ENCODE measurements around the gene ATP8A2.
A peak's percentile ranks its signal among the peaks of the same experiment; 100 is the strongest.
"Not testable (repeated sequence)": the region's sequence is repeated elsewhere in the genome, so short reads cannot be mapped to it uniquely, and the experiment has no call there.

ATP8A2 gene

DNA sequence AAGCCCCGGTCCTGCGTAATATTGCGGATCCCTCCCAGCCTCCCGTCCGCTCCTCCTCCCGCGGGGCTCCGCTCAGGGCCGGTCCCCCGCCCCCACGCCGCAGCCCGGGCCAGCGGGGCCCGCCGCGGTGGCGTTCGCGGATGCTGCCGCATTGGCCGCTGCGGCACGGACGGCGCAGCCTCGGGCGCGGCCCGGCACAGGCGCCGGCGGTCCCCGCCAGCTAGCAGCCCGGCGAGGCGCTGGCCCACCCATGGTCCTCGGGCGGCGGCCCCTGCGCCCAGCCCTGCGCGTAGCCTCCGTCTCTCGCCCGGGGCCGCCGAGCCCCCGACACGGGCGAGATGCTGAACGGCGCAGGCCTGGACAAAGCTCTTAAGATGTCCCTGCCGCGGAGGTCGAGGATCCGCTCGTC lies at the start of gene ATP8A2:
Gene ATP8A2, plus strand, starts transcription at position 100 of the 409 bp plus-strand sequence. Its CDS starts 239 bp downstream, at position 339.
- DNase-seq (ENCODE audit: low spot score): no peak

DNA sequence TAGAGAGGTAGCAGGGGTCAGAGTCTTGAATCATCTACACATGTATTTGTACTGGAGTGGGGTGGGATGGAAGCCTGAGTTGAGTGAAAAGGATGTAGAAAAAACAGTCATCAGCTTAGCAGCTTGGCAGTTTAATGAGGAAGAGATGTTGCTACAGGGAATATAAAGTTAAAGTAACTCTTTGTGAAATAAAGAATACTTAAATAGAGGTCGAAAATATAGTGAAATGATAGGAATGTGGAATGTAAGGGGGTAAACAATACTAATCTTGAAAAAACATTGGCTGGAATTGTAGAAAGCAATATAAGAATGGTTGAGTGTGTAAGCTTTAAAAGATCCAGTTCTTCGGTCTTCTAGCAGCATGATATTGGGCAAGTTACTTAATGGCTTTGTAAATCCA lies 47.7 kb upstream of the ATP8A2 start:
- DNase-seq (ENCODE audit: low spot score): no peak

DNA sequence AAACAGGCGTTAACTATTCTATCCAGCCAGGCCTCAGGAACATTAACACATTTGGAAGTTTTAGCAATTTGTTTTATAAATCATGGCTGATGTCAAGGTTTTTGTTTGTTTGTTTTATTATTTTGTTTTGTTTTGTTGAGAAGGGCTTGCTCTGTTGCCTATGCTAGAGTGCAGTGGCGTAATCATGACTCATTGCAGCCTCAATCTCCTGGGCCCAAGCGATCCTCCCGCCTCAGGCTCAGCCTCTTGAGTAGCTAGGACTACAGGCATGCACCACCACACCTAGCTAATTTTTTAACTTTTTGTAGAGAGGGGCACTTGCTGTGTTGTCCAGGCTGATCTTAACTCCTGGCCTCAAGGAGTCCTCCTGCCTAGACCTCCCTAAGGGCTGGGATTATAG lies 42.1 kb upstream of the ATP8A2 start:
- no peak for DNase-seq (ENCODE audit: low spot score)

DNA sequence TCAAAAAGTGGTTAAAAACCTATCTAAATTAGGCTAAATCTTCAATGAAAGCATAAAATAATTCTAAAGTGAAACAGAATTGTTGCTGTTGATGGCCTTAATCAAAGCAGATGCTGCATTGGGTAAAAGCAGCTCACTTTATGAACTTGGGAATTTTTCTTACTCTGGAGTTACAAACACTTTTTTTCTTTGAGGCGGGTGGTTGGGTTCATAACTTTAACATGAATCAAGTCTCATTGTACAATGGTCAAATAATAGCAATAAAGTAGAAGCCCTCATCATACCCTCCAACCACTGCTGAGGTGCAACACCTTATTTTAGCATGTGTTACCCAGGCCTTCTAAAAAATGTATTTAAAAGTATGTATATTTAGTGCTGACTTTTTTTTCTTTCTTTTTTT lies 41.2 kb upstream of the ATP8A2 start:
- DNase-seq (ENCODE audit: low spot score): no peak

DNA sequence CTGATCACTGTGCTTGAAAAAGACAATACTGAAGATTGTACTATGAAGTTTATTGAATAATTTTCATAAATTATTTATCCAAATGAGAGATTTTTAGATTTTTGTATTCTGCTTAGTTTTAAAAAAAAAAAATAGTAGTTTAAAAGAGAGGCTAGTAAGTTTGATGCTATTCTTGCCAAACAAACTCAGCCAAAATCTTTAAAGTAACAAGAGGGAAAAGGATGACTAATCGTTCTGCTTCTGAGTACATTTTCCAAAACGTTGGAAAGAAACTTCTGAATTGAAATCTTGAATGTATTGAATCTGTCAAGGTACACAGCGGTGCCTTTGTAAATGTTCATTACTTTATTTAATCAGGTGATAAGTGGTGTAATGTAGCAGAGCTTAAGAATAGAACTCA lies 35.9 kb upstream of the ATP8A2 start:
- DNase-seq (ENCODE audit: low spot score): no peak

DNA sequence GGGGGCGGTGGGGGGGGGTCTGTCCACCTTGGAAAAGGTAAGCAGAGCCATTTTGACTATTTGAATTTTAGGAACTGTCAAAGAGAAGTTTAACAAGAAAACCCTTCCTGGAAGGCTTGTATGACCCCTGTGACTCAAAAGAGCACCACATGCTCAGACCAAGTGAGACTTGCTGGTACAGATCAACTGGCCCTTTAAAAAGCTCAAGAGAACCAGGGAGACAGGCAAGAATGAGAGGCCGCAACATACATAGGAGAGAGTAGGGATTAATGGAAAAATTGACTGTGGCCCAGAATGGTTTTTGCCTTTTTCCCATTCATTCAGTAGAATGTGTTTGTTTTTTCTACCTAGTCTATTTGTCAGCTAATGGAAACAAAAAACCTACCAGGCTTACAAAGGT lies 26.2 kb upstream of the ATP8A2 start:
- no peak for DNase-seq (ENCODE audit: low spot score)

DNA sequence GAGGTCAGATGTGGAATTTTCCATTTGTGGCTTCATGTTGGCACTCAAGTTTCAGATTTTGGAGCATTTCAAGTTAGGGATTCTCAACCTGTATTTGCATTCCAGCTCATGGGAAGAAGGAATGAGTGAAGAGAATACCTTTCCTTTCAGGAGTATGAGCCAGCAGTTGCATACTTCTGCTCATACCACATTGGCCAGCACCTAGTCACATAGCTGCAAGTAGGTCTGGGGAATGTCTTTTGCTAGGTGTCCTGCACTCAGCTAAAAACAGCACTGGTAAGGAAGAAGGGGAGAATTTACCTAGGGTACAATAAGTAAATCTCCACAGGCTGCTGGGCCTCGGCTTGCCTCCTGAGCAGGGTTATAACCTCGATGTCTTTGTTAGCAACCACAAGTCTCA lies 24.6 kb upstream of the ATP8A2 start:
- DNase-seq (ENCODE audit: low spot score): no peak

DNA sequence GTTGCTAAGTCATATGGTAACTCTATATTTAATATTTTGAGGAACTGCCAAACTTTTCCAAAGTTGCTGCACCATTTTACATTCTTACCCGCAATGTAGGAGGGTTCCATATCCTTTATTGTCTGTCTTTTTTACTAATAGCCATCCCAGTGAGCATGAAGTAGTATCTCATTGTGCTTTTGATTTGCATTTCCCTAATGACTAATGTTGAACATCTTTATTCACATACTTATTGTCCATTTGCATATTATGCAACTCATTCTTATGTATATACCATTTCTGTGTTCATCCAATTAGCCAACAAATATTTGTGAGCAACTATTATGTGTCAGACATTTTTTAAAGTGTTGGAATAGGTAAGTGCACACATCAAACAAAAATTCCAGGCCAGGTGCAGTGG lies 20.4 kb upstream of the ATP8A2 start:
- DNase-seq (ENCODE audit: low spot score): no peak

DNA sequence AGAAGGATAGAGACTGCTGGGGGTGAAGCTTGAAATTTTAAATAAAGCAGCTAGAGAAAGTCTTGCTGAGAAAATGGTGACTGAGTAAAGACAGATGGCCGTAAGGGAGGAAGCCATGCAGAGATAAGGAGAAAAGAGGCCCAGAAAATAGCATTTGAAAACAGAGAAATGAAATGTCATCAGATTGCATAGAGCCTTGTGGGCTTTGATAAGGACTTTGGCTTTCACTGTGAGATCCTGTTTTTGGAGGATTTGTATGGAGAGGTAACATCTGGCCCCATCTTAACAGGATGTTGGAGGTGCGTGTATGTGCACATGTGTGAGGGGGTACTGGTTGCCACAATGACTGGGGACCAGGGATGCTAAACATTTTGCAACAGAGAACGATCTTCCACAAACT lies 19.5 kb upstream of the ATP8A2 start:
- DNase-seq (ENCODE audit: low spot score): no peak

DNA sequence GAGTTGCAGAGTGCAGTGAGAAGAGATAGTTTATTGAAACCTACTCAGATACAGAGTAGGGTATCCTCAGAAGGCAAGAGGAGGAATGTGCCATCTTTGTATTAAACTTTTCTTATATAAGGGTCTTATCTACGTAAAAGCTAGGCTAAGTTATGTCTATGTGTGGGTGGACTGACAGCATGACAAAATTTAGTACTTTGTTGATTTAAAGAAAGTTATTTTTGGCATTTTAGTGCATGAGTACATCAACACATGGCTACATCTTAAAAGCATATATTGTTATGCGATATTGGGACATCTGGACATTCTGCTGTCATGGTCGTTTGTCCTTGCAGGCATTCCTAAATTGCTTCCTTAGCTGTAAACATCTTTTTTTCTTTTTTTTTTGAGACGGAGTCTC lies 19.0 kb upstream of the ATP8A2 start:
- DNase-seq (ENCODE audit: low spot score): no peak

DNA sequence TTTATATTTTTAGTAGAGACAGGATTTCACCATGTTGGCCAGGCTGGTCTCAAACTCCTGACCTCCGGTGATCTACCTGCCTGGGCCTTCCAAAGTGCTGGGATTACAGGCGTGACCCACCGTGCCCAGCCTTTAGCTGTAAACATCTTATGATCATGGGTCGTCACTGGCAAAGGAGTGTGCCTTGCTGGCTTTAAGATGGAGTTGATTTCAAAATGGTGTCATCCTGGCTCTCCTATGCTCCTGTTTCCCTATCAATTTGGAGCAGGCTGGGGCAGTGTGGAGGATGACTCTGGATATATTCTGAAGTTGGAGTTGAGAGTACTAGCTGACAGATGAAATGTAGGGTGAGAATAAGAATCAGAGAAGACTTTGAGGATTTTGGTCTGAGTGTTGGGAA lies 18.4 kb upstream of the ATP8A2 start:
- DNase-seq (ENCODE audit: low spot score): no peak

DNA sequence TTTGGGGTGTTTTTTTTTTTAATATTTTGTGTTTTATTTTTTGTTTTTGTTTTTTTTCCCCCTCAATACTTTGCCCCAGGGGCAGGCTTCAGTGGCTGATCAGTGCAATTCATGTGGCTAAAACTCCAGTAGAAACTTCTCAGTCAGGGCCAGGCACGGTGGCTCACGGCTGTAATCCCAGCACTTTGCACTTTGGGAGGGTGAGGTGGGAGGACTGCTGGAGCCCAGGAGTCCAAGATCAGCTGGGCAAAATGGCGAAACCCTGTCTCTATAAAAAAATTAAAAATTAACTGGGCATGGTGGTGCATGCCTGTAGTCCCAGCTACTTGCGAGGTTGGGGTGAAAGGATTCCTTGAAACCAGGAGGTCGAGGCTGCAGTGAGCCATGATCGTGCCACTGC lies 17.4 kb upstream of the ATP8A2 start:
- DNase-seq (ENCODE audit: low spot score): no peak

DNA sequence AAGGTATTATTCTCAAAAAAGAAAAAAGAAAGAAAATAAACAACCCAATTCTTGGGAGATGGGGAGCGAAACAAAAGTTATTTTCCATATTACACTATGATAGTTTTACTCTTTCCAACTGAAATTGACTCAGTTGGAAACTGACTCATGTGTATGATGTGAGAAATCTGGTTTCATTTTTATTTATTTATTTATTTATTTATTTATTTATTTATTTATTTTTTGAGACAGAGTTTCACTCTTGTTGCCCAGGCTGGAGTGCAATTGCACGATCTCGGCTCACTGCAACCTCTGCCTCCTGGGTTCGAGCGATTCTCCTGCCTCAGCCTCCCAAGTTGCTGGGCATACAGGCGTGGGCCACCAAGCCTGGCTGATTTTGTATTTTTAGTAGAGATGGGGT lies 11.3 kb upstream of the ATP8A2 start:
- DNase-seq (ENCODE audit: low spot score): not testable (repeated sequence)

DNA sequence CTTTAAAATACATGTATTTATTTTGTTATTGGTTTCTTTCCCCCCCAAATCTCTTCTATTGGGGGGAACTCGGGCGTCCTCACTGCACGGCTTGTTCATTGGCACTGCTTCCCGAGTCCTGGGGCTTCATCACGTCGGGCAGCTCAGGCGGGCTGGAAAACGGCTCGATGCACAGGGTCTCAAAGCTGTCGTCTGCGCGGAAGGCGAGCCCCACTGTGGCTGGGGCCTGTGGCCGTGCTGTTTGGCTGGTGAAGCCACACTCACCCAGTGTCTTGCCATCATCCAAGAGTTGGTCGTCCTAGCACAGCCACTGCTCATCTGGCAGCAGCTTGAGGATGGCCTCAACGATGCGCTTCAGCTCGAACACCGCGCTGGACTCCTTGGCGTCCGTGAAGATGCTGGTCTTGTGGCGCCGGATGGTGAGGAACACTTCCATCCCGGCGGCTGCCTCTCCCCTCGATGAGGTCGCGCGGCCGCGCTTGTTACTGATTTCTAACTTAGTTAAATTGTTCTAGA lies 6.0 kb upstream of the ATP8A2 start:
- DNase-seq (ENCODE audit: low spot score): no peak

DNA sequence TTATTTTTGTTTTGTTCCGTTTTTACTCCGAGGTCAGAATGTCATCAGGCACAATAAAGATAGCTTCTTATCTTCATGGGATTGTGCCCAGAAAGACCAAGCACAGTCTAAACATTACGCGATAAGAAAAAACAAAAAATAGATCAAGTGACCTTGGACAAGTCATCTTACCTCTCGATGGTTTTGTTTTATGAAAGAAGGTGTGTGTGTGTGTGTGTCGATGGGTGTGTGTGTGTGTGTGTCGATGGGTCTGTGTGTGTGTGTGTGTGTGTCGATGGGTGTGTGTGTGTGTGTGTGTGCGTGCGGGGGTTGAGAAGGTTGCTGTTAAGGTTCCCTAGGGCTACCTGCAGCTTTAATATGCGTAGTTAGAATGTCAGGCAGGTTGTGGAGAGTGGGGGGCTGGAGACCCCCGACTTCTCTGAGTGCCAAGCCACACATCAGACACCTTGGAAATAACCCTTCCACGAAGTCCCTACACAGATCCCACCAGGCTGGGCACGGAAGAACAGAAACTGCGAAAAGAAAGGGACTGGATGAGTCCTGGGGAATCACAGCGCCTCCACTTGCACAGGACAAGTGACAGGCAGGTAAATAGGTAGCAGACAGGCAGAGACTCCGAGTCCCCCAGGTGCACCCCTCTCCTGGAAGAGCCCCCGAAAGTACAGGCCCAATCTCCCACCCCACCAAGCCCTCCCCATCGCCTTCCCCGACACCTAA lies 458 bp upstream of the ATP8A2 start:
- no peak for DNase-seq (ENCODE audit: low spot score)

DNA sequence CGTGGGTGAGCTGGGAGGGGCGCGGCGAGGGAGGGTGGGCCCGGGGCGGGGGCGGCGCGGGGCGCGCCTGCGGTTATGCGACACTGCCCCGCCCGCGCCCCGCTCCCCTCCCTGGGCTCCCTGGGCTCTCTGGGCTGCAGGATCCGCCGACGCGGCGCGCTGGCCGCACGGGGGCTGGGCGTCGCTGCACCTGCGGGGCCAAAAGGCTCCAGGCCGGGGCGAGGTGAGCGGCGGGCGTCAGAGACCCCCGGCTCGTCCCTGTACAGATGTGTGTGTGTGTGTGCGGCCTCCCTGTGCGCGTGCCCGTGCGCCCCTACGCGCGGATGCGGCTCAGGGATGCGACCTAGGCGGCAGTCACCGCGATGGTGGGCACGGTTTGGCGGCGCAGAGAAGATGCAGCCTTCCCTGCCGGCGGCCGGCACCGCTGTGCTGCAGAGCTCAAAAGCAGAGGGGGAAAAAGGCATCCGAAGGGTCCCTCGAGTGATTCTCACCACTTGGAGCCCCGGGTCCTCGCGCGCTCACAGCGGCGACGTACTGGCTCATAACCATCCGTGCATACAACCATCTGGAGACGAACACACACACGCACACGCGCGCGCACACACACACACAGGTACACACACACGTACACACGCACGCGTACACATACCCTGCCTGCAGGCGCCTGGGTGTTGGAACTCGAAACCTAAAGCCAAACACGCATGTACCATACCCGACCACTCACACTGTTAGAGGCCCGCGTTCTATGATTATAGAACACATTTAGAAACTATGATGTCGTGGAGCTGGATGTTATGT lies 709 bp downstream of the ATP8A2 start:
- DNase-seq (ENCODE audit: low spot score): no peak

DNA sequence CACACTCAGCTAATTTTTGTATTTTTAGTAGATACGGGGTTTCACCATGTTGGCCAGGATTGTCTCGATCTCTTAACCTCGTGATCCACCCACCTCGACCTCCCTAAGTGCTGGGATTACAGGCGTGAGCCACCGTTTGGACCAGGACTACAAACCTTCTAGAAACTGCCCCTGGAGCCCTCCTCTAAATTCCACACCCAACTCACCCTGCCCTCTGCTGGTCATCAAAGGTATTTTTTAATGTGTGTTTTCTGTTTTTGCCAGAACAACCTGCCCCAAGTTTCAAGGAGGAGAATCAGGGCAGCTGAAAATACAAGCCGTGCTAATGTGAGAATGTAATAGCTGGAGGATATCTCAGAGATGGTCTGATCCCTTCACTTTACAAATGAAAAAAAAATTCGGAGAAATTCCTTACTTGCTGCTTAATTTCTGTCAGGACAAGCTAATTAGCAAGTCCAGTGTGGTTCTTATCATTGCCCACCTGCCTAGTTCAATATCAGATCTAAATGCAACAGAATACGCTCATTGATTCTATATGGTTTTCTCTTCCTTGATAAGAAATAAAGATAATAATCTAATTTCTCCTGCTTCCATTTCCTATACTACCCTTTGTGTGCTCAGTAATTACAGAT lies 4.1 kb downstream of the ATP8A2 start:
- DNase-seq (ENCODE audit: low spot score): peak; percentile 35

DNA sequence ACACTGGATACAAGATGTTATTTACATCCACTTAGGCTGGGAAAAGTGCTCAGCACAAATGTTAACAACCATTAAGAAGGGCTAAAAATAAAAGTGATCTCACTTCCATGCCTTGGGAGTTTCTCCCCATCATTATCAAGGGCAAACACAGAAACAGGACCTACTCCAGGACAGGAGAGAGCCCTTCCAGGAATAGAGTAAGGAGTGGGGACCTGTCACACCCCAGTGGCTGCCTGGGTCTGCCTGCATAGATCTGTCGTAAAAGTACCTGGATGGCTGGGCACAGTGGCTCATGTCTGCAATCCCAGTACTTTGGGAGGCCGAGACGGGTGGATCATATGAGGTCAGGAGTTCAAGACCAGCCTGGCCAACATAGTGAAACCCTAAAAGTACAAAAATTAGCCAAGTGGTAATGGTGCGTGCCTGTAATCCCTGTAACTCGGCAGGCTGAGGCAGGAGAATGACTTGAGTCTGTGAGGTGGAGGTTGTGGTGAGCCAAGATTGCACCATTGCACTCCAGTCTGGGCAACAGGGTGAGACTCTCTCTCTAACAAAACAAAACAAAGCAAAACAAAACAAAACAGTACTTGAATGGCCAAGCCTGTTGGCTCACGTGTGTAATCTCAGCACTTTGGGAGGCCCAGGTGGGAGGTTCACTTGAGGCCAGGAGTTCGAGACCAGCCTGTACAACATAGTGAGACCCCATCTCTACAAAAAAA lies 5.6 kb downstream of the ATP8A2 start:
- DNase-seq (ENCODE audit: low spot score): no peak

DNA sequence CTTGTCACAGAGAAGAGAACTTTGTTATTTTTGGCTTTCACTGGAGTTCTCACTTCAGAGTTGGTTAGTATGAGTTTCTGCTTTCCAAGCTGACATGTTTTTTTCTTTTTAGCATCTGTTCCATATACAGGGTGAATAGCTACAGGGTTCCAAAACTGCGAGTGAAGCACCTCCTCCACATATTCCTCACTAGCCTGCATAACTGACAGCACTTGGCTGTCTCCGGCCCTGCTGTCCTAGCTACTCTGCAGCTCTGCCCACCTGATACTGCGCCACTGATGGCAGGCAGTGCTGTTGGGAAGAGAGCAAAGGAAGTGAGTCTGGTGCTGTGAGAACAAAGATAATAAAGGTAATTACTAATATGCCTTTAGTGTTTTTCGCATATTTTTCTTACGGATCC lies 6.8 kb downstream of the ATP8A2 start:
- DNase-seq (ENCODE audit: low spot score): no peak

DNA sequence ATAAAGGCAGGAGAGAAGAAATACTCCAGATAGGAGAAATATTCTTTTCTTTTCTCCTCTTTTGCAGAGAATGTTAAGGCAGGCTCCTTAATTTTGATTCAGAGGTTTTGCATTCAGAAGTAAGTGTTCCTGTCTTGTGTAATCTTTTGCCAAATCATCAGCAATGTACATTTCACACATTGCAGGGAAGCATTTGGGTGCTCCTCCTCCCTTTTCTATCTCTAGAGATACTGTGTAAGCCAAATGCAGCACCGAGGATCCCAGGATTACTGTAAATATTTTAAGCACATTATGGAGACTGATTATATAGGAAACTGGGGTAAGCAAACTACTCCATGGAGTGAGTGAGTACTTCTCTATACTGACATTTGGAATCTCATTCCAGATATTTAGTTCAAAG lies 7.2 kb downstream of the ATP8A2 start:
- DNase-seq (ENCODE audit: low spot score): no peak

DNA sequence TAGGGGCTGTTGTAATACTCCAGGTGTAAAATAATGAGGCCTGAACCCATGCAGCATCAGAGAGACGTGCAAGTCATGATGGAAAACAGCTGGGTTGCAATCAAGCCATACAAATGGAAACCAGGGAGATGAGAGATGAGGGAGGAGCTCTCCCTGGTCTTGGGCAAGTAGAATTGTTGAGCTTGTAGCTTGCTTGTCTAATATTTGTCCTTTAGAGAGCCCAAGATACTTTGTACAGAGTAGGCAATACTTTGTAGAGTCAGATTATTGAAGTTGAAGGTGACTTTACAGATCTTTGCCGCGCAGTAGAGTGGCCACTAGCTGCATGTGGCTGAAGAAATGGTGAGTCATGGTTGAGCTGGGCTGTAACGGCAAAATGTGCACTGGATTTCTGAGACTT lies 8.3 kb downstream of the ATP8A2 start:
- no peak for DNase-seq (ENCODE audit: low spot score)

DNA sequence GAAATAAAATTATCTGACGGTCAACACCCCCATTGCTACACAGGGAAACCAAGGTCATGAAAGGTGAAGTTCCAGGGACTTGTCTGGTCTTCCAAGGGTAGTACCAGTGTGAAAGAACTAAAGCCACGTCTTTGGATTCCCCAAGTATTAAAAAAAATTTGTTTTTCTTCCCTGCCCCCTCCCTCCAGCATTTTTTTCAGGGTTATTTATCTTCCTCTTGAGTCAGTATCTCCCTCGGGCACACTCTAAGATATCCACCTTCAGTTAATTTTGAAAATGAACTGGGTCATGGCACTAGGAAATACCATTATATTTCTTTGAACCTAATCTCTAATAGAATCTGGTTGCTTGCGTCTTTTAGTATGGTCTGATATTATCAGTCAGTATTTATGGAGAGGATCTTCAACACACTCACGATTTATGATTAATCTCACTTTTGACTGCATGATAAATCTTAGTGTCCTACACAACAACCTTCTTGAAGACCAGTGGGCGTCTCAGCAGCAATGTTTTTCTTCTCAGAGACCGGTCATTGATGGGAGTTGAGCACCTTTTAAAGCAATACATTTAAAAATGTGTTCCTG lies 9.1 kb downstream of the ATP8A2 start:
- DNase-seq (ENCODE audit: low spot score): no peak
